Breast epithelium (tissue), 3 donors: ENCODE results near the gene SS18.

Source experiments
- CTCF ChIP-seq, 3 donors: fragments of 450-650 bp; IDR thresholded peaks; one replicate each; pipeline ENCODE4 v1.5.1; 2016 to 2017; ENCODE audit warnings: antibody characterized with exemption in 3 of 3, mild to moderate bottlenecking in 3 of 3, moderate library complexity in 3 of 3
- POLR2A ChIP-seq: fragments of 450-650 bp; IDR thresholded peaks from one replicate; pipeline ENCODE4 v1.6.1; 2016; ENCODE audit warnings: antibody characterized with exemption, mild to moderate bottlenecking, moderate library complexity
- POLR2AphosphoS5 ChIP-seq, 3 donors: sonication (generic); formaldehyde crosslinking; IDR thresholded peaks; one replicate each; pipeline ENCODE4 v1.6.1; 2017; ENCODE audit warnings: antibody characterized with exemption in 3 of 3

GRCh38 chr18:26051843-26052242, 38.6 kb downstream of the SS18 start:
- TF ChIP-seq CTCF (IDR thresholded peaks at IDR 0.05) = no peak
- no peak for TF ChIP-seq POLR2A
- TF ChIP-seq POLR2AphosphoS5 (IDR thresholded peaks at IDR 0.05) = no peak
